HG02642 (cell line): Measurements from ENCODE around the gene MIGA2.
A peak's percentile ranks its signal among the peaks of the same experiment; 100 is the strongest.

Source experiments
- ATAC-seq: cut with Tn5 transposase; IDR thresholded peaks from one replicate; pipeline ENCODE4 v1.9.1; 2021; ENCODE audit warnings: mild to moderate bottlenecking; ENCODE audit not compliant: unreplicated experiment, poor library complexity

Gene MIGA2

DNA sequence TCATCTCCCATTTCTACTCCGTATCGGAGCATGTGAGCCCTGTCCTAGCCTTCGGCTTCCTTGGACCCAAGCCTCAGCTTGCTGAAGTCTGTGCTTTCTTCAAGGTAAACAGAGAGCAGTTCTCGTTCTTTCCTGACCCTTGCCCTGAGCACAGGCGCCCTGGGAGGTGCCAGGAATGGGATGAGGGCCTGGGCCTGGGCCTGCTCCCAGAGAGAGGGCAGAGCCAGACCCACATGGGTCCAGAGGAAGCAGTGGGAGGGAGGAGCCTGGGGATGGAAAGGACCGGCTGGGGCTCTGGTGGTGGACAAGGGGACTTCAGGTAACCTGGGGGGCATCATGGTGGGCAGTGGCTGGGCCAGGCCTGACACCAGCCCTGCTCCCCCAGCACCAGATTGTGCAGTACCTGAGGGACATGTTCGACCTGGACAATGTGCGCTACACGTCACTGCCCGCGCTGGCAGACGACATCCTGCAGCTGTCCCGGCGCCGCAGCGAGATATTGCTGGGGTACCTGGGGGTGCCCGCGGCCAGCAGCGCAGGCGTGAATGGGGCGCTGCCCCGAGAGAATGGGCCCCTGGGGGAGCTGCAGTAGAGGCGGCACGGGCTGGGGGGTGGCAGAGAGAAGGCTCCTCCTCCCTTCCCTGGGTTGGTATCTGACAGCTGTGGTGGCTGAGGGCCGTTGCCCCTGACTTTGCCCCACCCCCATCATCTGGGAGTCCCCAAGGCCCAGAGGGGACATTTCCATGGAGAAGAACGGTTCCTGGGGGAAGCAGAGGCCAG lies 33.6 kb downstream of the MIGA2 start:
- no peak for ATAC-seq

DNA sequence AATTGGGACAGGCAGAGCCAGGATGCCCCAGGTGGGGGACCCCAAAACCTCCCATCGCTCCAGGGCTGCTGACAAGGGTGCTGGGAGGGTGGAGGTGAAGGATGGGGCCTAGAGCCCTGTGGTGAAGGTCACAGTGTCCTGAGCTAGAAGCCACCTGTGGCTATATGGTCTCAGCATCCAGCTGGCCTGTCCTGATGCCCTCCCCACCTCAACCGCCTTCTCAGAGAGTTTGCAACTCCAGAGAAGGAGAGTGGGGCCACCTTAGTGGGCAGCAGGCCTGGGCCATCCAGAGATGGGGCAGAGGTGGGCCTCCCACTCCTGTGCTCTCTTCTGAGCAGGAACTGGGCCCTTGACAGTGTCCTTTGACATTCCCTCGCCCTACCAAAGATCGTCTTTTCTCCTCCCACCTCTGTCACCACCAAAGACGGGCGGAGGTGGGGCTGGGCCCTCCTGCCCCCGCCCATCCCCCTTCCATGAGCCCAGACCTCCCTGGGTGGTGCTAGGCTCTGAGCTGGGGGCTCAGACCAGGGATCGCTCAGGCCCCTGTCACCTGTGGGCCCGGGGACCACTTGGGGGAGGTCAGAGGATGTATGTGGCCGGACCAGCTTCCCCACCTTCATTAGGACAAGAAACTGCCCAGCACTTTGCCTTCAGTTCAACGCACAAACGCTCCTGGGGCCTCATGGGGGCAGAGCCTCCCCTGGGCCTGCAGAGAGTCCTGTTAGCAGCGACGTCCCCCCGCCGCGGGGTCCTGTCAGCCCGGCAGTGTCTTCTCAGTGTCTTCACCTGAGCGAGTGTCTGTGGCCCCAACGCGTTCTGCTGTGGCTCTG lies 34.5 kb downstream of the MIGA2 start:
- ATAC-seq = no peak

DNA sequence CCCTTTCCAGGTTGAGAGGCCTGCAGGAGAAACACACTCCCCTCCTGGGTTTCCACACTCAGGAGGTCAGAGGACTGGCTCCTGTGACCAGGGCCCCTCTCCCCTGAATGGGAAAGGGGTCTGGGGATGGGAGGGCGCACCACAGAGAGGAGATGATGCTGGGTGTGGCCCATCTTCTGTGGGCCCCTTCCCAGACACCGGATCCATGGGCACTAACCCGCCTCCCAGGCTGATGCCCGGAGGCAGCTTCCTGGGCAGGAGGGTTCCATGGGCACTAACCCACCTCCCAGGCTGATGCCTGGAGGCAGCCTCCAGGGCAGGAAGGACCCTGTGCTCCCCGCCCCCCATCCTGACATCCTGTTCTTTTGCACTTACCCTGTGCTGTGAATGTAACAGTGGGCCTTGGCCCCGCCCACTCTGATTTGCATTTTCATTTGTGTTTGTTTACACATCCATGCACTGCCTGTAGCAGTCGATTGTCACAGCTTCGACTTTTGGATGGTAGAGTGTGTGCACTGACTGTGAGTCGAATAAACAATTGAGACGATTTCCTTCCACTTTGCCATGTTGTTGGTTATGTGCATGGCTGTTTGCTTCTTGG lies 35.2 kb downstream of the MIGA2 start:
- no peak for ATAC-seq

DNA sequence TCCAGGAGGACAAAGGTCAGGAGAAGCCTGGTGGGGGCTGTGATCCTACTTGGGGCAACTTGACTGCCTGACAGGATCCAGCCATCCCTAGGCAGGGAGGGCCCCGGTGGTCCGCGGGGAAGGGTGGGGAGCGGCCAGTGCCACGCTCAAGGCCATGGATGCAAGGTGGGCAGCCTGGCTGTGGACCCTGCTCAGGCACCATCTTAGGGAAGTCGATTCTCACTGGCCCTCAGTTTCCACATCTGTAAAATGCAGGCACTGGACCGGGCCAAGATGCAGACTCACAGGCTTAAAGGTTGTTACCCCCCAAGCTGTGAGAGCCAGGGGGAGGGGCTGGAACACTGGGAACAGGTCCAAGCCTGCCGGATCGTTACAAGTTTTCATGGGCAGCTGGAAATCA lies 35.7 kb downstream of the MIGA2 start:
- no peak for ATAC-seq

DNA sequence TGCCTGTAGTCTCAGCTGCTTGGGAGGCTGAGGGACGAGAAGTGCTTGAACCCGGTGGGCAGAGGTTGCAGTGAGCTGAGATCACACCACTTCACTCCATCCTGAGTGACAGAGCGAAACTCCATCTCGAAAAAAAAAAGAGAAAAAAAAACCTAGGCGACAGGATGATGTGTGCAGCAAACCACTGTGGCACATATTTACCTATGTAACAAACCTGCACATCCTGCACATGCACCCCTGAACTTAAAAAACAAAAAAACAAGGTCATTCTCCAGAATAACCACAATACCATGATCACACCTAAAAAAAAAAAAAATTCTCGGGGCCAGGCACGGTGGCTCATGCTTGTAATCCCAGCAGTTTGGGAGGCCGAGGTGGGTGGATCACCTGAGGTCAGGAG lies 37.0 kb downstream of the MIGA2 start:
- ATAC-seq = no peak

DNA sequence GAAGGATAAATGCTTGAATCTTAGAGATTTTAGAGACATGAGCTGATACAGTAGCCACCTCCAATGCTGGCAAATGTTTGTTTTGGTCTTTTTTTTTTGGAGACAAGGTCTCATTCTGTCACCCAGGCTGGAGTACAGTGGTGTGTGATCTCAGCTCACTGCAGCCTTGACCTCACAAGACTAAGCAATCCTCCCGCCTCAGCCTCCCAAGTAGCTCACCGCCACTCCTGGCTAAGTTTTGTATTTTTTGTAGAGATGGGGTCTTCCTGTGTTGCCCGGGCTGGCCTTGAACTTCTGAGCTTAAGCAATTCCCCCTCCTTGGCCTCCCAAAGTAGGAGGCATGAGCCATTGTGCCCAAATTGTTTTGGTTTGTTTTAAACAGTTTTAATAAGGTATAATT lies 37.7 kb downstream of the MIGA2 start:
- no peak for ATAC-seq

DNA sequence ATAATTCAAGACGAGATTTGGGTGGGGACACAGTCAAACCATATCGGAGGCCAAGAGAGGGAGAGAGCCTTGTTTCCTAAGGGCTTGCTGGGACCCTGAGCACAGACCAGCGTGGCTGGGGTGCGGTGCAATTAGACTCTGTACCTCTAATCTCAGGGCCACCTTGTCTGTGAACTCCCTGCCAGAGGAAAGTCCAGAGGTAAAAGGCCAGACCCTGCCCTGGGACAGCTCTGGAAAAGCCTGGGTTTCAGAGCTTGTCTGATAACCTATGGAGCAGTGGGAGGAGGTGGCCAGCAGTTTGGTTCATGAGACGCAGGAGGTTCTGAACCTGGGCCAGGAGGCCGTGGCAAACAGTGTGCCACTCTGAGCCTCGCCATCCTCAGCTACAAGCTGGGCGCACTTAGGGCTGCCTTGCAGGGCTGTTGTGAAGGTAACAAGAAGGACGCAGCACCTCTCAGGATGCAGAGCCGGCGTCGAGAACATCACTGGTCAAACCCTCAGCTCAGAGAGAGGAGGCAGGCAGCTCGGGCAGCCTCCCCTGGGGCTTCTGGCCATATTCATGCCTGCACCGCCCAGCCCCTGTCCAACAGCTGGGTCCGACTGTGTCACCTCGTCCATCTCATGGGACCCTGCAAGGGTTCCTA lies 39.7 kb downstream of the MIGA2 start:
- ATAC-seq = no peak

DNA sequence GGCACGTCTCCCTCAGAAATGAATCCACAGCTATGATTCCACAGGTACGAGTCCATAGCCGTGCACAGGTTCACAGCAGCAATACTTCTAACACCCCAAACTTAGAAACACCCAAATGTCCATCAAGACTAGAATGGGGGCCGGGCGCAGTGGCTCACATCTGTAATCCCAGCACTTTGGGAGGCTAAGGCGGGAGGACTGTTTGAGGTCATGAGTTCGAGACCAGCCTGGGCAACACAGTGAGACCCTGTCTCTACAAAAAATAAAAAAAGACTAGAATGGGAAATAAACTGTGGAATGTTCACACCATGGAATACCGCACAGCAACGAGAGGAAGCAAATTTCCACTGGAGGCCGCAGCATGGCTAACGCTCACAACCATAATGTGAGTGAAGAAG lies 40.2 kb downstream of the MIGA2 start:
- ATAC-seq = no peak

DNA sequence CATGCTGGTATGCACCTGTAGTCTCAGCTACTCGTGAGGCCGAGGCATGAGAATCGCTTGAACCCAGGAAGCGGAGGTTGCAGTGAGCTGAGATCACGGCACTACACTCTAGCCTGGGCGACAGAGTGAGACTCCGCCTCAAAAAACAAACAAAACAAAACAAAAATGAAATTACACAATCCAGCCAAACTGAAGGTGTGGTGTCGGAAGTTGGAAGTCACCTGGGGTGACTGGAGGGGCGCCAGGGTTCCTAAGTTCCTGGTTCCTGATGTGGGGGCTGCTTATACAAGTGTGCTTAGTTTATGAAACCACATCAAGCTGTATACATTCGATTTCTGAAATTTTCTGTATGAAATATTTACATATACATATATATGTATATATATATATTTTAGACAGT lies 40.8 kb downstream of the MIGA2 start:
- ATAC-seq = no peak

DNA sequence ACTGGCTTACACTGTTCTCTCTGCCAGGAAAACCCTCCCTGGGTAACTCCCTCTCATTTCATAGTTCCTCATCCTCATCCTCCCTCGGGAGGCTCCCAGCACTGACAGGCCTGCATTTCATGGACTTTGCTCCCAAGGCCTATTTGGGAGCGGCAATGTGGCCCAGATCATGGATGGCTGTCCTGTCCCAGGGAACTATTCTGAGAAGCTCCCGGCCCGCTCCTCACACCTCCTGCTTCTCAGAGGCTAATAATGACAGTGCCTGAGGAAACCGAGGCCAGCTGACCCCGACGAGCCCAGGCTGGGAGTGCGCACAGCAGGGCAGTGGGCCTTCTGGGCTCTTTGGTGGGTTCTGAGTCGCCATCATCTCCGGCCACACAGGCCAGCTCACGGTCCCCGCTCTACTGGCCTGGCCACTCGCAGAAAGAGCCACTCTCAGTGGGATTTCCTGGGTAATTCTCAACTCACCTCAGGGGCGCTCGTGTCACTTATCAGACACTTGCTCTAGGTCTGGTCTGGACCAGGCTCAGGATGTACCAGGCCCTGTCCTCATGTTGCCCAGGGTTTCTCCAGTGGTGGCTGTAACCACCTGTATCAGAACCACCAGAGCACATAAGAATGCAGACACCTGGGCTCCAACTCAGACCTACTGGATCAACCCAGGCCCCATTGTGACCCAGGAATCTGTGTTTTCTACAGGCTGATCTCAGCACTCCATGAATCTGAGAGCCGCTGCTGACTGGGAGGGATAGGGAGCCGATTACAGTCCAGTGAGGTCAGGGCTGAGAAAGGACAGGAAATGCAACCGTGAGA lies 42.5 kb downstream of the MIGA2 start:
- ATAC-seq = no peak

DNA sequence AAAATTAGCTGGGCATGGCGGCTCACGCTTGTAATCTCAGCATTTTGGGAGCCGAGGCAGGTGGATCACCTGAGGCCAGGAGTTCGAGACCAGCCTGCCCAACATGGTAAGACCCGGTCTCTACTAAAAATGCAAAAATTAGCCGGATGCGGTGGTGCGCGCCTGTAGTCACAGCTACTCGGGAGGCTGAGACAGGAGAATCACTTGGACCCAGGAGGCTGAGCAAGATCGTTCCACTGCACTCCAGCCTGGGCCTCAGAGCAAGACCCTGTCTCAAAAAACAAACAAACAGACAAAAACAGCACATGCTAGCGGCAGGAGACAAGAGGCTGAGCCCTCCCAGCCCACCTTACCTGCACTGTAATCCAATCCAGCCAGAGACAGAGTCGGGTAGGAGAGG lies 43.4 kb downstream of the MIGA2 start:
- no peak for ATAC-seq

DNA sequence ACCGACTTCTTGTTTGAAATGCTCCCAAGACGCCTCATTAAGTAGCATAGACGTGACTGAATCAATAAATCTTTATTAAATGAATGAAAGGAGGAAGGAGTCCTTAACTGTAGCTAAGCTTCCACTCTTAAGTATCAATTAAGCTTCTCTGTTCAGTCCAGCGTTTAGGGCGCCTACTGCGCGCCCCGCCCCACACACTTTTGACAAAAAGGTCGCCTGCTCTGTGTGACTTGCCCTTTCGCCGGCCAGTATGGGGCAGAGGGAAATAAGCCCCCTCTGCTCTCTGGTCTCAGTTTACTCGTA lies 43.8 kb downstream of the MIGA2 start:
- ATAC-seq = no peak

DNA sequence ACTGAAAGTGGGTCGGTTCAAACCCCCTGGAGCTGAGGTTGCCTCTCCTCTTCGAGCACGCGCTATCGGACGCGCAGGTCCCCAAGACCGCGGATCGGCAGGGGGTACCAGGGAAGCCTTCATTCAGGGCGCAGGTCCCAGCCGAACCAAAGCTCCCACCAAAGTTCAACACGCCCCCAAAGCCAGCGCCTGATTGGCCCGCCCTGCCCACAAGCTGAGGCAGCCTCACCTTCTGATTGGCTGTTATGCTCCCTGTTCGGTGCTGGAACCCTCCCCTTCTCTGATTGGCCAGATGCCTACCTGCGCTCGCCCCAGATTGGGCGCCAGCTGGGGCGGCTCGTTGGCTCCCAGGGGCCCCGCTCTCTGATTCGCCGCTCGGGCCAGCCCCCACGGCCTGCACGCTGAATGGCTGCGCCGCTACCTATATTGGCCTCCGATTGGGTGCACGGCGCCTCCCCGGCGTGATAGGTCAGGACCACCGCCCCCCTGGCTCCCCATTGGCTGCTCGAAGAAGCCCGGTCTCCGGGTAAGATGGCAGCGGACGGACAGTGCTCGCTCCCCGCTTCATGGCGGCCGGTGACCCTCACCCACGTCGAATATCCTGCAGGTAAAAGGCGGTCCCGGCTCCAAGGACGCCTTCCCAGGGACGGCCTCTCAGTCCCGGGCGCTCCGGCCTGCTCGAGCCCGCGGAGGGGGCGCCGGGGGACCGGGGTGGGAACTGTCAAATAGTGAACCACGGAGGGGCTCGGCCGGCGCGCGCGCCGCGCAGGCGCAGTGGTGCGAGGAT lies 44.4 kb downstream of the MIGA2 start, which contains the start of gene DOLPP1:
TSS of gene DOLPP1 (plus strand) at position 511 of the 787 bp plus-strand sequence. CDS start at position 532, 21 bp downstream.
- ATAC-seq = peak; percentile 95

DNA sequence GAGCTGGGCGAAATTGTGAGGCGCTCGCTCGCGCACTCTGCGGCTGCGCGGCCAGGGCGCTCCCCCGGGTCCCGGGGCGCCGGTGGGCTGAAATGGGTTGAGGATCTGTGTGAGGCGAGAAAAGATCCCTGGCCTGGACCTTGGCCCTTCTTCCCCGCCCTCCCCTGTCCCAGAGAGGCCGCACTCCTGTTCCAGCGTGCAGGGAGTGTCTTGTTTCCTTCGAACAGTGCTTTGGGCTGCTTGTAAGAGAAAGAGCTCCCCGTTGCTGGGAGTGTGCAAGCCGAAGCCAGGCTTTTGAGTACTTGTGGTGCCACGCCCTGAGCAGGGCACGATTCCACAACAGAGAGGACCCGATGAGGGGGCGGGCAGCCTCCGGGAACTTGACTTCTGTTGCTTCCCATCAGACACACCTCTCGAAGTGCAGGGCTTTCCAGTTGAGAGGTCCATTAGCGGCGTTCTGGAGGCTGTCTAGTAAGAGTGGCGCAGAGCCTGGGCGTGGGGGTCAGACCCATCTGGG lies 45.0 kb downstream of the MIGA2 start:
- no peak for ATAC-seq

DNA sequence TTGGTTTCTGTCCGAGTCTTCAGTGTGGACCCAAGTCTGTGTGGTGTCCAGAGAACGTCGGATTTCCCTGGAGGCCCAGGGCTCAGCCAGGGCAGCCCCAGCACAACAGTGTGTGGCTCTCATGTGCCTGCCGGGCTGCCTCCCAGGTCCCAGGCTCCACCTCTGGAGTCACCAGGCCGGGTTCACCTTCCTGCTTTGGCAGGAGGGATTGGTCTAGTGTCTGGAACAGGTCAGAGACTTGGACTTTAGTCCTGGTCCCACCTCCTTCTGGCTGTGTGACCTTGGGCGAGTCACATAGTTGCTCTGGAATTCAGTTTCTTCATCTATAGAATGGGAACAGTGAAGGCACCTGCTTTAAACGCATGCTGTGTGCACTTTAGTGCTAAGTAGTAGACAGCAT lies 47.7 kb downstream of the MIGA2 start:
- no peak for ATAC-seq

DNA sequence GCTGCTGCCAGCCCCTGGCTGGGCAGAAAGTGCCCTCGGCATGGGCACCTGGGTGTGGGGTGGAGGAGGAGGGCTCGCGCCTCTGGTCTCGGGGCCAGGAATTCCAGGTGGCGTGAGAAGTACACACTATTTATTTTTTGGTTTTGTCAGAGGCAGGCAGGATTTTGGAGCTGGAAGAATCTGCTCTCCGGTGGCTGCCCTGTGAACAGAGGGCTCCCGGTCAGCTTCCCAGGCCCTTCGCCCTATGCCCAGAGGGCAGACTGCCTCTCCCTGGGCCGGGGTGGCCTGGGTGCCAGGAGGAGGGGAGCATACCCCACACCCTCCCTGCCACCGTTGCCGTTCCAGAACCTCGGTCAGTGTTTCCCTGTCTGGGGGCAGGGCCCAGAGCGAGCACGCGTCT lies 52.8 kb downstream of the MIGA2 start:
- ATAC-seq = no peak

DNA sequence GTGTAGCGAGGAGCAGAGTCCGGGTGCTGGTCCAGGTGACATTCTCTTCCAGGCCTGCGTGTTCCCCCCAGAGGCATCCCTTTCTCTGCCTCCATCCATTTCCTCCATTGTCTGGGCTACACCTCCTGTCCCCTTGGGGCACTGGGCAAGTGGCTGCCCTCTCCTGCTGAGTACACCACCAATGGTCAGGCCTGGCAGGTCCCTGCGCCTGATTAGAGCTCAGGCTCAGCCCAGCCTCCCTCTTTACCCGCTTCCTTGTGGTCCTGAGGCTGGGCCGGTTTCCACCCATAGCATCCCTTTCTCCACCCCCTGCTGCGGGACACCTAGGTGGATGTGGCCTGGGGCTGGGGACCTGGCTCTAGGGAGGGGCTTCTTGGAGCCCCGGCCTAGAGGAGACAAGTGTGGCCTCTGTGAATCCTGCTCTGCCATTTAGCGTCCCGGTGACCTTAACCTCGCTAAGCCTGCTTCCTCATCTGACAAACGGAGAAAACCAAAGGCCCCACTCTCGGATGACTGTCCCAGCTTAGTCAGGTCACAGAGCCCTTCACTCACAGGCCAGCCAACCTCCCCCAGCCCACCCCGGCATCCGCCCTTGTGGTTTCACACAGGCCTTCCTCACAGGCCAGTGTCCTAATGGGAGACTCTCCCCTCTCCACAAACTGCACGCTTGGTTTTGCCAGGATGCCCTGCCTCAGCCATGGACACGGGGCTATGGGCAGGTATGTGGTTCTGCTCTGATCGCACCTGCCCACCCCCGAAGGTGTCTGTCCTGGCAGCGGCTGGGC lies 57.4 kb downstream of the MIGA2 start:
- ATAC-seq = no peak

DNA sequence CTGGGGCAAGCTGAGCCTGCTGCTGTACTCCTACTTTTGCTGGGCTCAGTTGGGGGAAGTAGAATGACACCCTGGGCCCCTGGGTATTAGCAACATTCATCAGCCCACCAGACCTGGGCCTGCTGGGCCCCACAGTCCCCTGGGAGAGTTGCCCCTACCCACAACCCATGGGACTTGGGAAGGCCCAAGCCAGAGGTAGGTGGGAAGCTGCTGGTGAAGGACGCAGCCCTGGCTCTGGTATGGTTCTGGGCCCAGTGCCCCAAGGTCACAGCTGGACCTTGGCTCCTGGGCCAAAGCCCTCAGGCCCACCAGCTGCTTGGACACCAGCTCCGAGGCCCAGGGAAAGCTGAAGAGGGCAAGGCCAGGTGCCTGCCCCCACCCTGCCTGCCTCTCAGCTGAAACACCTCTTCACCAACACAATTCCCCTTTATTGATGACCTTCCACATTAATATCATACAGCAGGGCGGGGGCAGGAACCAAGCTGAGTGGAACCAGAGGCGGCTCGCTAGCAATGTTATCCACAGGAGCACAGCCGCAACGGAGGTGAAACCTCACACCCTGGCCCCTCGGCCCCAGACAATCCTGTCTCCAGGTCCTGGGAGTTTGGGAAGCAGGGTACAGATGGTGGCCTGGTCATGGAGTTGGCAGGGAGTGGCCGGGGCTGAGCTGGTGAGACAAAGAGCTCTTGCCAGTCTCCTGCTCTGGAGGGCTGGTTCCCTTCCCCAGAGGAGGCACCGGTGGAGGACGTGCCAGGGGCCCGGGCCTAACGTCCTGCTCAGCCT lies 58.2 kb downstream of the MIGA2 start:
- no peak for ATAC-seq
